ENCODE measurements around the gene RSPO4.
"Not testable (repeated sequence)": the region's sequence is repeated elsewhere in the genome, so short reads cannot be mapped to it uniquely, and the experiment has no call there.

RSPO4 gene

GRCh38 chr20:1001911-1002681 is at the start of gene RSPO4:
TSS of gene RSPO4 (minus strand) at chr20:1002311. CDS start at chr20:1002164, 147 bp downstream.
- no peak for DNase-seq (ENCODE audit: low read depth)

GRCh38 chr20:1050440-1050839 is 48.3 kb upstream of the RSPO4 start:
- no peak for DNase-seq (ENCODE audit: low read depth)

- DNase-seq (ENCODE audit: low read depth): no peak
These were observed 43.8 kb upstream of the RSPO4 start for GRCh38 chr20:1045860-1046418.

GRCh38 chr20:1041845-1042390 is 39.8 kb upstream of the RSPO4 start:
- DNase-seq (ENCODE audit: low read depth): no peak

GRCh38 chr20:1038205-1038604 is 36.1 kb upstream of the RSPO4 start:
- no peak for DNase-seq (ENCODE audit: low read depth)

GRCh38 chr20:1037039-1037438 is 34.9 kb upstream of the RSPO4 start:
- DNase-seq (ENCODE audit: low read depth): no peak

GRCh38 chr20:1035466-1035865 is 33.4 kb upstream of the RSPO4 start:
- DNase-seq (ENCODE audit: low read depth): no peak

- DNase-seq (ENCODE audit: low read depth): no peak
These were observed 32.3 kb upstream of the RSPO4 start for GRCh38 chr20:1034415-1034789.

GRCh38 chr20:1033751-1034414 is 31.8 kb upstream of the RSPO4 start:
- no peak for DNase-seq (ENCODE audit: low read depth)

- no peak for DNase-seq (ENCODE audit: low read depth)
These were observed 27.9 kb upstream of the RSPO4 start for GRCh38 chr20:1029980-1030379.

GRCh38 chr20:1026214-1026613 is 24.1 kb upstream of the RSPO4 start:
- not testable (repeated sequence) for DNase-seq (ENCODE audit: low read depth)

- DNase-seq (ENCODE audit: low read depth): no peak
These were observed 20.8 kb upstream of the RSPO4 start for GRCh38 chr20:1022871-1023270.

GRCh38 chr20:1020614-1021013 is 18.5 kb upstream of the RSPO4 start:
- DNase-seq (ENCODE audit: low read depth): no peak

GRCh38 chr20:1019344-1019743 is 17.2 kb upstream of the RSPO4 start:
- no peak for DNase-seq (ENCODE audit: low read depth)

- no peak for DNase-seq (ENCODE audit: low read depth)
These were observed 15.6 kb upstream of the RSPO4 start for GRCh38 chr20:1017677-1018076.

- no peak for DNase-seq (ENCODE audit: low read depth)
These were observed 13.1 kb upstream of the RSPO4 start for GRCh38 chr20:1015181-1015580.

- no peak for DNase-seq (ENCODE audit: low read depth)
These were observed 12.4 kb upstream of the RSPO4 start for GRCh38 chr20:1014471-1014870.

- no peak for DNase-seq (ENCODE audit: low read depth)
These were observed 11.6 kb upstream of the RSPO4 start for GRCh38 chr20:1013566-1014340.

GRCh38 chr20:1012359-1013168 is 10.5 kb upstream of the RSPO4 start:
- DNase-seq (ENCODE audit: low read depth): no peak

- DNase-seq (ENCODE audit: low read depth): no peak
These were observed 8.5 kb upstream of the RSPO4 start for GRCh38 chr20:1010659-1011058.

GRCh38 chr20:1005452-1006027 is 3.4 kb upstream of the RSPO4 start:
- peak; percentile 61 for DNase-seq (ENCODE audit: low read depth)
